HEK293T (cell line): ENCODE measurements around the gene SBF1.

Experiments used
- CTCF ChIA-PET: fragments of 350-600 bp; formaldehyde crosslinking; extraction: SDS; loops from one replicate; lab custom pipeline; 2021; ENCODE audit warnings: antibody characterized with exemption, inconsistent platforms; lab: Yijun Ruan, JAX
- POLR2A ChIA-PET: fragments of 350-600 bp; formaldehyde crosslinking; extraction: SDS; loops from one replicate; lab custom pipeline; 2020; ENCODE audit warnings: antibody characterized with exemption, inconsistent platforms; lab: Yijun Ruan, JAX
- DNase-seq: peaks from one replicate; pipeline ENCODE4 v3.0.0; 2012; ENCODE audit warnings: mixed read lengths; ENCODE audit errors: extremely low spot score
- ARNT ChIP-seq: fragments of 450-650 bp; IDR thresholded peaks from 2 replicates; pipeline ENCODE4 v1.6.1; 2017; ENCODE audit warnings: mild to moderate bottlenecking
- BHLHE40 ChIP-seq: fragments of 450-650 bp; IDR thresholded peaks from 2 replicates; pipeline ENCODE4 v1.6.1; 2016; ENCODE audit warnings: mild to moderate bottlenecking, moderate library complexity, borderline replicate concordance
- CTBP1 ChIP-seq: fragments of 450-650 bp; IDR thresholded peaks from 2 replicates; pipeline ENCODE4 v1.6.1; 2016; ENCODE audit warnings: borderline replicate concordance
- ELF4 ChIP-seq: fragments of 450-650 bp; IDR thresholded peaks from 2 replicates; pipeline ENCODE4 v1.6.1; 2017; ENCODE audit warnings: antibody characterized with exemption
- FOXA1 ChIP-seq: fragments of 450-650 bp; IDR thresholded peaks from 2 replicates; pipeline ENCODE4 v1.6.1; 2016; ENCODE audit warnings: mild to moderate bottlenecking
- FOXK2 ChIP-seq: fragments of 450-650 bp; IDR thresholded peaks from 2 replicates; pipeline ENCODE4 v1.6.1; 2016; ENCODE audit warnings: mild to moderate bottlenecking
- FOXM1 ChIP-seq: fragments of 450-650 bp; IDR thresholded peaks from 2 replicates; pipeline ENCODE4 v1.6.1; 2017; ENCODE audit warnings: mild to moderate bottlenecking, borderline replicate concordance
- HDGF ChIP-seq: fragments of 450-650 bp; IDR thresholded peaks from 2 replicates; pipeline ENCODE4 v1.6.1; 2017; ENCODE audit warnings: antibody characterized with exemption, borderline replicate concordance
- L3MBTL2 ChIP-seq: fragments of 450-650 bp; conservative IDR thresholded peaks from 2 replicates; pipeline ENCODE4 v1.6.1; 2016; ENCODE audit warnings: mild to moderate bottlenecking
- LEF1 ChIP-seq: fragments of 450-650 bp; IDR thresholded peaks from 2 replicates; pipeline ENCODE4 v1.6.1; 2017; ENCODE audit warnings: mild to moderate bottlenecking, borderline replicate concordance
- NFRKB ChIP-seq: fragments of 450-650 bp; IDR thresholded peaks from 2 replicates; pipeline ENCODE4 v1.6.1; 2016; ENCODE audit warnings: mild to moderate bottlenecking, moderate library complexity
- SP1 ChIP-seq: fragments of 450-650 bp; IDR thresholded peaks from 2 replicates; pipeline ENCODE4 v1.6.1; 2017
- SUZ12 ChIP-seq: fragments of 450-650 bp; IDR thresholded peaks from 2 replicates; pipeline ENCODE4 v1.6.1; 2016; ENCODE audit warnings: mild to moderate bottlenecking
- TARDBP ChIP-seq: fragments of 450-650 bp; IDR thresholded peaks from 2 replicates; pipeline ENCODE4 v1.6.1; 2016
- ZNF384 ChIP-seq: fragments of 450-650 bp; IDR thresholded peaks from 2 replicates; pipeline ENCODE4 v1.6.1; 2016
- TF ChIP-seq, protein P1 (sequence below): fragments of 450-650 bp; IDR thresholded peaks from 2 replicates; pipeline ENCODE4 v1.6.1; 2016

SBF1 gene

DNA sequence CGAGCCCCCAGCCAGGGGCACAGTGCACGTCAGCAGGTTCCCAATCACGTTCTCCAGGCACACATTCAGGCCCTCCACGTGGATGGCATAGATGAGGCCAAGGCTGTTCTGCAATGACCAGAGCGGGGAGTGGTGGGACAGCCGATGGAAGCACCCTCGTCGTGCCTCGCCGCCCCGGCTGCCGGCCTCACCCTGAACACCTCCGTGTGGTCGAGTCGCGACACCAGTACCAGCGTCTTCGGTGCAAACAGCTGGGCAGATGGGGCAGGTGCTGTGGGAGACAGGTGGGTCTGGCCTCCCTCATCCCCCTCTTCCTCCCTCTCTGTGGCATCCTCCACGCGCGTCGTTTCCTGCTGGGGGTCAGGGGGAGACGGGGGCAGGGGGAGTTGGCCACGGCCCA, 7.5 kb downstream of the SBF1 start:
- ChIA-PET POLR2A (interaction anchor here (1.8 kb wide), 1 partner anchor 58 kb away, joined by 5 read pairs; the partner anchor contains the start of gene SCO2), CTCF (no interaction called here)
- TF ChIP-seq SP1 (no peak), BHLHE40 (no peak), FOXM1 (no peak), LEF1 (no peak), TARDBP (no peak), ELF4 (no peak), HDGF (no peak), FOXA1 (no peak), FOXK2 (no peak)
- TF ChIP-seq, protein P1, sequence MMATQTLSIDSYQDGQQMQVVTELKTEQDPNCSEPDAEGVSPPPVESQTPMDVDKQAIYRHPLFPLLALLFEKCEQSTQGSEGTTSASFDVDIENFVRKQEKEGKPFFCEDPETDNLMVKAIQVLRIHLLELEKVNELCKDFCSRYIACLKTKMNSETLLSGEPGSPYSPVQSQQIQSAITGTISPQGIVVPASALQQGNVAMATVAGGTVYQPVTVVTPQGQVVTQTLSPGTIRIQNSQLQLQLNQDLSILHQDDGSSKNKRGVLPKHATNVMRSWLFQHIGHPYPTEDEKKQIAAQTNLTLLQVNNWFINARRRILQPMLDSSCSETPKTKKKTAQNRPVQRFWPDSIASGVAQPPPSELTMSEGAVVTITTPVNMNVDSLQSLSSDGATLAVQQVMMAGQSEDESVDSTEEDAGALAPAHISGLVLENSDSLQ = no peak
- no peak for DNase-seq

DNA sequence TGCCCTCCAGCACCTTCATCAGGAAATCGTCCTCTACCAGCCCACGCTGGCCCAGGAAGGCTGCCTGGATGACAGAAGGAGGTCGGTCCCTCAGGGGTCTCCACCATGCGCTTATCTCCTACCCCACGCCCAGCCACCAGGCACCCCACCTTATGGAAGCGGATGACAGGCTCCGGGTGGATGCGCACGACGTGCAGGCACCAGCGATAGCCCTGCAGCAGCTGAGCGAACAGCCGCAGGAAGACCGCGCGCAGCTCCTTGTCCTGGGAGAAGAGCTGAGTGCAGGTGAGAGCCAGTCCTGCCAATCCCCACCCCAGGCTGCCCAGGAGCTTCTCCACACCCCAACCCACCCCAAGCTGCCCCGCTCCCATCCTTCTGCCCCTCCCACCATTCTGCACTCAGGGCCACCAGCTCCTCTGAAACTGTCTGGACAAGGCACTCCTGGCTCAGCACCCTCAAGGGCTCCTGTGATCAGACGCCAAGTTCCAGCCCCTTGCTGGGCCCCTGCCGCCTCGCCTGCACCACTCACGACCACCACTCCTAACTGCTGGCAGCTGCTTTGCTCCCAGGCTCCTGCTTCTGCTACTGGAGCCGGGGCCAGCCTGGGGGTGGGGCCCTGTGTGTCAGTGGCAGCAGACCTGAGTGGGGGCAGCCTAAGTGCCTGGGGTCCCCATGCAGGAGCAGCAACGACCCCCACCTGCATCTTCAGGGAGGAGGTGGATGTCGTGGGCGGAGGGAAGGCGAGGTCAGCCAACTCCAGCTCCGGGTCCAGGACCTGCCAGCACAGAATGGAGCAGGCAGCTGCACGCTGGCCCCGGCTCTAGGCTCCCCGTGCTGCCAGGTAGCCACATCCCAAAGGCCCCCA, 9.5 kb downstream of the SBF1 start:
- ChIA-PET CTCF (no interaction called here), POLR2A (no interaction called here)
- TF ChIP-seq ARNT (no peak), BHLHE40 (no peak), SP1 (no peak), CTBP1 (no peak)
- TF ChIP-seq, protein P1 = no peak
- no peak for DNase-seq

GRCh38 chr22:50464451-50464850, 10.4 kb downstream of the SBF1 start:
- no peak for TF ChIP-seq NFRKB
- no peak for TF ChIP-seq LEF1
- no peak for TF ChIP-seq FOXM1
- no peak for DNase-seq
- ChIA-PET CTCF (no interaction called here), POLR2A (no interaction called here)

DNA sequence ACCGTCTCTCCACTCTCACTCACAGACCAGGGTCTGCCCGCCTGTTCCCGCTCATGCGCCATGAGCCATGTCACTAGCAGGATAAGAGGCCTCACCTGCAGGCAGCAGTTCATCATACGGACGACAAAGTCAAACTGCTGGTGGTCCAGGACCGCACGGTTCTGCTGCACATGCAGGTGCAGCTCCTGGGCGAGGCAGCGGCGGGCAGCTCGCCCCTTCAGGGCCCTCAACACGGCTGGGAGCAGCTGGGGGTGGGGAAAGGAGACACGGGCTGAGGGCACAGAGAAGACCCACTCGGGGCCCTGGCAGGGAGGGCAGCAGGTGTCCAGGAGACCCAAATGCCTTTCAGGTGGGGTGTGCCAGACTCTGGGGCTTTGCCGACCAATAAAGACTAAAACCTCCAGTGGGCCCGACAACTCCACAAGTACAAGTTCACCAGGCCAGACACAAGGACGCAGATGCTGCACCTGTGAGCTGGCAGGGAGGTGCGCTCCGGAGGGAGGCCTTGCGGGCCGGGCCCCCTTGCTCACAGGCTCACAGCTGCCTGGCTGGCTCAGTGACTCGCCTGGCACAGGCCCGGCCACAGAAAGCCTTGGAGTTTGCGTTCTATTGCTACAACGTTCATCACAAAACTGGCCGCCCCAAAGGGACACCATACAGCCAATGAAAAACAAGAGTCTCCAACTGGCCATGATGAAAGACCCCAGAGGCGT, 11.5 kb downstream of the SBF1 start:
- TF ChIP-seq HDGF (no peak), TARDBP (no peak), NFRKB (no peak), FOXM1 (no peak), FOXK2 (no peak), CTBP1 (no peak), ELF4 (no peak), L3MBTL2 (no peak), LEF1 (no peak), ARNT (no peak), FOXA1 (no peak), ZNF384 (no peak), SP1 (no peak), BHLHE40 (no peak)
- TF ChIP-seq, protein P1 = no peak
- no peak for DNase-seq
- ChIA-PET POLR2A (no interaction called here), CTCF (no interaction called here)

DNA sequence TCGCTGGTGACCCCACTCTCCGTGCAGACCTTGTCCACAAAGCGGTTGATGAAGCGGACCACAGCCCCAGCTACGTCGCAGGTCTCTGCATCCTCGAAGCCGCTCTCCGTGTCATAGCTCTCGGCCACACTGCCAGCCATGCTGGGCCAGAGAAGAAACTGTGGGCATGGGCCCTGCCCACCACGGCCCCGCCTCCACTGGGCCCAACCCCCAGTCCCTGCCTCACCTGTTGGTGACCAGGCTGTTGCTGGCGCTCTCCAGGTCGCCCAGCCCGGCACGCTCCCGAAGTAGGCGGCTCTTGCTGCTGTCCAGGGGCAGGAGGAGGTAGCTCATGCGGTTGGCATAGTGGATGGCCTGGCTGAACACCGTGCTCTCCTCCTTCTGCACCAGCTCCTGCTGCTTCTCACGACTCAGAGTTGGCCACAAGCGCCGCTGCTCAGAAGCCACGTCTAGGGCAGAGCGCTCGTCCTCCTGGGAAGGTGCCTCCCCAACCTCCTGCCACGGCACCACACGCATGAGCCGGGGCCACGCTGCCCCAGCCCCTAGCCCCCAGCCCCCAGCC, 12.8 kb downstream of the SBF1 start:
- no peak for DNase-seq
- POLR2A ChIA-PET = no interaction called here
- CTCF ChIA-PET = no interaction called here
- TF ChIP-seq LEF1 = no peak
- no peak for TF ChIP-seq ARNT

DNA sequence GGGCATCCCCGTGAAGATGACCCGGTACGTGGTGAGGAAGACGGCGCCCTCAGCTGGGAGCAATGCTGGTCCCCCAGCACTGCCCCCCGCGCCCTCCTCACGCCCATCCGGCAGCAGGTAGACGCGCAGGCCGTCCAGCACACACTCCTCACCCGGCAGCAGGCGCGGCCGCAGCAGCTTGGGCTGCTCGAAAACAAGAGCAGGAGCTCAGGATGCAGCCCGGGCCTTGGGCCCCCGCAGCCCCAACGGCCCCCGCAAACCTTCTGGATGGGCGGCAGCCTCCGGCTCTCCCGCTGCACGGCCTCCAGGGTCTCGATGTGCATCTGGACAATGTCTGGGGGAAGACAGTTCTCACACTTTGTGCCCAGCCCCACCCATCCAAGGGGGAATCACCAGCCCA, 13.3 kb downstream of the SBF1 start:
- CTCF ChIA-PET = no interaction called here

More for the DNA sequence above, 13.3 kb downstream of the SBF1 start:
- TF ChIP-seq, protein P1 = no peak
- TF ChIP-seq LEF1 (no peak), SUZ12 (no peak), ARNT (no peak), SP1 (no peak), ZNF384 (no peak), HDGF (no peak), NFRKB (no peak), FOXM1 (no peak), CTBP1 (no peak)
- no peak for DNase-seq
- POLR2A ChIA-PET = interaction anchor here (1.4 kb wide), 1 partner anchor 12 kb away, joined by 4 read pairs; no protein-coding TSS in a partner anchor
